ENCODE results near the gene STIMATE.

DNA sequence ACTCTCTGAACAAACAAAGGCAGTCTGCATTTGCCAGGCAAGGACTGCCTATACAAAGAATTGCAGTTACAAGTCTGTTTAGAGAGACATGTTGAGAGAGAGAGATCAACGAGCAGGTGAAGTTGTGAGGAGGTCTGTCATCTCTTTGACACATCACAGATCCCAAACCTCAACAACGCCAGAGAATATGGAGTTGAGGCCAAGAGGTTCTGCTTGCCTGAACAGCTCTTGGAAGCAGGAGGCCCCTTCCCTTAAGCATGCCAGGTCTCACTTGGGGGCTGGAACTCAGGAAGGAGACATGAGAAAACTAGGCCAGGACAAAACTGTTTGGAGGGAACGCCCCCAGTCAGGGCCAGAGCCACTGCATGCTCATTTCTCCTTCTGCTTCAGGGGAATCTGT is 40.2 kb downstream of the STIMATE start:
- TF ChIP-seq CTCF (IDR thresholded peaks at IDR 0.05; ENCODE audit: low read length) (no peak), EZH2 (optimal IDR thresholded peaks at IDR 0.05; ENCODE audit: low read depth, low read length) (no peak)
